COR-L47 (cell line): ENCODE data around the gene SPAG7.
A peak's percentile ranks its signal among the peaks of the same experiment; 100 is the strongest.

Source experiments
- DNase-seq: peaks from one replicate; lab custom pipeline; 2025; lab: John Stamatoyannopoulos, UW

SPAG7 gene

GRCh38 chr17:4974115-4974670 is 6.6 kb upstream of the SPAG7 start:
- DNase-seq = no peak

- no peak for DNase-seq
These were observed 5.9 kb upstream of the SPAG7 start for GRCh38 chr17:4973256-4974114.

GRCh38 chr17:4972752-4973151 is 5.1 kb upstream of the SPAG7 start:
- DNase-seq = no peak

DNA sequence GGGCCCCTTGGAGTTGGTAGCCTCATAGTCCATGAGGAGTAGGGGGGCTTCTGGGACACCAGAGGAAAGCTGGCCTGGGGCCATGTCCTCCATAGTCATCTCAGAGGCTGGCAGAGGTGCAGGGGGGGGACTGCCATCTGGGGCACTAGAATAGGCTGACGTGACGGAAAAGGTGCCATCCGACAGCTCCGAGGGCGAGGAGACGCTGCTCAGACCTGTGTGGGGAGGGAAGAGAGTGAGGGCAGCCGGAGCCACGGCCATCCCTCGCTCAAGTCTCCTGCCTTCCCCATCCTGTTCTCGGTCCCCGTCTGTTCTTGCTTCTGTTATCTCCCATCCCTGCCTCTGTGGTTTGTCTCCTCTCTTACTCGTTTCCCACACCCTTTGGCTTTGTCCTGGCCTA is 4.7 kb upstream of the SPAG7 start:
- no peak for DNase-seq

GRCh38 chr17:4971826-4972225 is 4.2 kb upstream of the SPAG7 start:
- no peak for DNase-seq

- no peak for DNase-seq
These were observed 2.7 kb upstream of the SPAG7 start for GRCh38 chr17:4970273-4970672.

GRCh38 chr17:4969551-4970173 is 2.0 kb upstream of the SPAG7 start:
- DNase-seq = no peak

DNA sequence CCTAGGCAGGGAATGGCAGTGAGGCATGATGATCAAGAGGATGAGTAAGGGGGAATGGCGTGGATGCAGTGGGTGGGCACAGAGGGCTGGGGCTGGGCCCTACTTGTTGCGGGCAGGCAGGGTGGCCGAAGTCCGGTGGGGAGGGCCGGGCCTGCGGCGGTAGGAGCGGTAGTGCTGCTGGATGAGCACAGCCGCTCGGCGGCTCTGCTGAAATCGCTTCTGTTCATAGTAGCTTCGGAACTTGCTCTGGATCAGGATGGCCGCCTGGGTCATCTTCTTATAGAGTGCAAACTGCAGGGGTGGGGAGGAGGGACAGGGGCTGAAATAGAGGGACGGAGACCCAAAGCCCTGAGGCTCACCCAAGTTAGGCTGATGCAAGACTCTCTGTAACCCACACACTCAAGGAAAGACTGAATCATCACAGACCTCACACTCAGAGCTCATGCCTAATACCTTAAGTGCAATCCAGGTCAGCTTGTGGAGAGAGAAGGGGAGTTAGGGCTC is 1.5 kb upstream of the SPAG7 start:
- DNase-seq = no peak

DNA sequence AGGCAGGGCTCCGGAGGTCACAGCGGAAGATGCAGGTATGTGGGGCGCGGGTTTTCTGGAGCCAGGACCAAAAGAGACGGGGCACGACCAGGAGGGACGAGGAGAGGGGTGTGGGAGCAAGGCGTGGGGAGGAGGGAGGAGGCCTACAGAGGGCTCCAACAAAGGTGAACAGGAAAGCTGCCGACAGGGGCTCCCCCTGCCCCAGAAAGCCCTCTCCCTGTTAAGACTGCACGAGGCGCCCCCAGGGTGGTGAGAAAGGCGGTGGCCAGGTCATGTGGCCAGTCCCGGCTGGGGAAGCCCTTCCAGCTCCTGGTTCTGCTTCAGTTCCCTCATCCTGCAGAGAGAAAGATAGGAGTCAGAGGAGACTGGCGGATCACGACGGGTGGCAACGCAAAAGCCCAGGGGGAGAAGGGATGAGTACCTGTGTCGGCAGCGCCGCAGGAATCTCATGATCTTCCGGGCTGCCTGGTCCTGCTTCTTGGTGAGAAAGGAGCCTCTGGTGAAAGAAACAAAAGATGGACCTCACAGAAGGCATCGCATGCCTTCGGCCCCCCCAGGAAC is 949 bp upstream of the SPAG7 start:
- DNase-seq = no peak

- DNase-seq = peak; percentile 91
These were observed 626 bp downstream of the SPAG7 start for GRCh38 chr17:4966844-4967538.

DNA sequence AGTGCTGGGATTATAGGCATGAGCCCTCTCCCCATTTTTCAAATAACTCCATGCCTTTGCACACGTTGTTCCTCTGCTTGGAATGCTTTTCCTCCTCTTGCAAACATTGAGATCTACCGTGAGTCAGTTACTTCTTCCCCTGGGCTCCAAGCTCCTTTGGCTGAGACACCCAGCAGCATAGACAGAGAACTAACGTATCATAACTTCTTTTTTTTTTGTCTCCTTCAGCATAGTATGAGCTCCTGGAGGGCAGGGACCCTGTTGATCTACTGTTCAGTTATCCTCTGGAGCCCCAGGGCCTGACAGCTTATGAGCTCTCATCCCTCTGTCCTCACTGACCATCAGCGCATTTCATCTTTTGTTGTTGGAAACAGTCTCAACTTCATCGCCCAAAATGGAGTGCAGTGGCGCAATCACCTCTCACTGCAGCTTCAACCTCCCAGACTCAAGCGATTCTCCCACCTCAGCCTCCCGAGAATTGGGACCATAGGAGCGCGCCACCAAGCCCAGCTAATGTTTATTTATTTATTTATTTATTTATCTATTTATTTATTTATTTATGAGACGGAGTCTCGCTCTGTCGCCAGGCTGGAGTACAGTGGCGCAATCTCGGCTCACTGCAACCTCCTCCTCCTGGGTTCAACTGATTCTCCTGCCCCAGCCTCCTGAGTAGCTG is 2.2 kb downstream of the SPAG7 start:
- no peak for DNase-seq

DNA sequence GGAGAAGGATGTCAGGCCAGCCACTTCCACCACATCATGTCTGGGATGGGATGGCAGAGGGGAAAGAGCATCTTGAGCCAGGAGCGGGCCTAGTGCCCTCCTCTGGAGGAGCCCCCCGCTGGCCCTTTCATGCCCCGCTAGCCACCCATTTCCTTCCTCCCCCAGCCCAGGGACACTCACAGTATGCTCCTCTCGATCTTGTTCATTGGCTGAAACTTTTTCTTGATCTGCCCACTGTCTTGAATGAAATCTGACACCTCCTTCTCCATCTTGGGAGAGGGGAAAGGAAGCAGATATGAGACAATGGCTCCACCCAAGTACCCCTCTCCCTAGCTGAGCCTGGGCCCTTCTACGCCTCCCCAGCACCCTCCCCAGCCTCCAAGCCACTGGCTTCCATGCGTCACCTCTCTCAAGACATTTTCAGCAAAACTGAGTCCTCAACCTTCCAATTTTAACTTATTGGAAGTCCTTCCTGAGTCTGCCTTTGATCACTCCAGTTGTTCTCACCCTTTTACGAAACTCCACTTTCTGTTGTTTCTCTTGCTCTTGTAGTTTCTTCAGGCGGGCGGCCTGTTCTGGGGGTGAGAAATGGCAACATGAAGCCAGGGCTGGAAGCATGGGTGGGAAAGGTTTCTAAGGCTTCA is 7.2 kb downstream of the SPAG7 start:
- DNase-seq = no peak

GRCh38 chr17:4959261-4959965 is 8.2 kb downstream of the SPAG7 start:
- no peak for DNase-seq

GRCh38 chr17:4958102-4958501 is 9.5 kb downstream of the SPAG7 start:
- DNase-seq = no peak

- DNase-seq = no peak
These were observed 11.0 kb downstream of the SPAG7 start for GRCh38 chr17:4956493-4957061.

DNA sequence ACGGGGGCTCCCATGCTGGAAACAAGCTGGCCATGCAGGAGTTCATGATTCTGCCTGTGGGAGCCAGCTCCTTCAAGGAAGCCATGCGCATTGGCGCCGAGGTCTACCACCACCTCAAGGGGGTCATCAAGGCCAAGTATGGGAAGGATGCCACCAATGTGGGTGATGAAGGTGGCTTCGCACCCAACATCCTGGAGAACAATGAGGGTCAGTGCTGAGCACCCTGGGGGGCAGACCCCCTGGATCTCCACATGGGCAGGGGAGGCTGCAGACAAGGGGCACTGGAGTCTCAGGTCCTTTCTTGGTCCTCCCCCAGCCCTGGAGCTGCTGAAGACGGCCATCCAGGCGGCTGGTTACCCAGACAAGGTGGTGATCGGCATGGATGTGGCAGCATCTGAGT is 12.5 kb downstream of the SPAG7 start:
- no peak for DNase-seq

DNA sequence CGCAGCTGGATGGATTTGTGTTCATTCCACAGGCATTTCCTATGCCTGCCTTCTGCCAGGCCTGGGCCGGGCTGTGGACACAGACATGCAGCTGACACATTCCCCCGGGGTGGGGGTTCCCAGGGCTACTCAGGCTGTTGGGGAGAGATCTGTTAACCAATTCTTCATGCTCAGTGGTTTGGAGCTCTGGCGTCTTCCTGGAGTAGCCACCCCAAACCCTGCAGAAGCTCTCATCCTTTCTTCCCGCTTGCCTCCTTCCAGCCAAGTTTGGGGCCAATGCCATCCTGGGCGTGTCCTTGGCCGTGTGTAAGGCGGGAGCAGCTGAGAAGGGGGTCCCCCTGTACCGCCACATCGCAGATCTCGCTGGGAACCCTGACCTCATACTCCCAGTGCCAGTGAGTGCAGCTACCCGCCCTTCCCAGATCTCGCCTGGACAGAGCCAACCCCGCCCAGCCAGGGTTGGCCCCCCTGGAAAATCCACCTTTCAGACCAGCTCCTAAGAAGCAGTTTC is 14.1 kb downstream of the SPAG7 start:
- no peak for DNase-seq

DNA sequence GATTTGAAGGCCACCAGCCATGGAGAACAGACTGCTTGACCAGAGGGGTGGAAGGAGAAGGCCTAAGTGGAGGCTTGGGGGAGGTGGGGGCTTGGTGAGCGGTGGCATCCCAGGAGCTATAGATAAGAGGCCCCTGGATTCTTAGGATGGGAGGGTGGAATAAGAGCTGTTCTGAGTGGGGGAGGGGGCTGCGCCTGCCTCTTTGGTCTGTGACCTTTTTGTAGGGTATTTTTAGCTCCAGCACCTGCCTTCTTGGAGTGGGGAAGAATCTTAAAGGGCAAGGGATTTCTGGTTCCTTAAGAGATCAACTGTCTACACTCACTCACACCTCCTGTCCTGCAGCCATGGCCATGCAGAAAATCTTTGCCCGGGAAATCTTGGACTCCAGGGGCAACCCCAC is 16.1 kb downstream of the SPAG7 start:
- no peak for DNase-seq

GRCh38 chr17:4950746-4951204 is 16.8 kb downstream of the SPAG7 start, which contains the start of gene ENO3:
TSS of gene ENO3 (plus strand) at chr17:4951119. CDS start at chr17:4951830, 711 bp downstream.
- DNase-seq = no peak
